Ascending aorta (tissue), 2 donors: ENCODE measurements around the gene VIT. TPM values are rescaled to one million over a fixed set of nuclear protein-coding genes. Genes with fewer than 3 reads are reported as not detected.

ENCODE experiments used
- DNase-seq, 2 donors: peaks; one replicate each; pipeline ENCODE4 v3.0.0-alpha.2; 2019; ENCODE audit warnings: low spot score in 2 of 2
- H3K27ac ChIP-seq, 2 donors: fragments of 200-600 bp; sonication (generic); one replicate each; pipeline ENCODE4 v1.5.1; 2016 to 2017; ENCODE audit warnings: mild to moderate bottlenecking in 1 of 2
- H3K27me3 ChIP-seq: fragments of 200-600 bp; sonication (generic); one replicate; pipeline ENCODE4 v1.5.1; 2017
- H3K36me3 ChIP-seq, 2 donors: fragments of 200-600 bp; sonication (generic); one replicate each; pipeline ENCODE4 v1.5.1; 2016
- H3K4me1 ChIP-seq, 2 donors: fragments of 200-600 bp; sonication (generic); one replicate each; pipeline ENCODE4 v1.5.1; 2016 to 2017; ENCODE audit warnings: mild to moderate bottlenecking in 1 of 2
- H3K4me3 ChIP-seq, 2 donors: fragments of 200-600 bp; sonication (generic); one replicate each; pipeline ENCODE4 v1.5.1; 2016 to 2017; ENCODE audit warnings: mild to moderate bottlenecking in 1 of 2
- H3K9me3 ChIP-seq, 2 donors: fragments of 200-600 bp; sonication (generic); one replicate each; pipeline ENCODE4 v1.5.1; 2016
- intact Hi-C: fragments of 100-400 bp; cut with DNase I; formaldehyde crosslinking; loops from one replicate; pipeline ENCODE4 v1.15.1; 2023
- total RNA-seq: library from RNA; depleted of rRNA; stranded (reverse); fragments of >200 nt; gene quantifications from one replicate; pipeline ENCODE4 v1.1.0, GENCODE V29; 2016
- TF ChIP-seq, protein P1 (sequence below), 3 experiments: fragments of 200-600 bp in 2 of 3; fragments of 450-650 bp in 1 of 3; sonication (generic) in 2 of 3; IDR thresholded peaks; one replicate each; pipeline ENCODE4 v1.5.1; 2016 to 2019; ENCODE audit warnings: antibody characterized with exemption in 3 of 3, mild to moderate bottlenecking in 1 of 3, moderate library complexity in 1 of 3

VIT gene
- total RNA-seq, 1 donor from 2014 or later, result 8.1 TPM

DNA sequence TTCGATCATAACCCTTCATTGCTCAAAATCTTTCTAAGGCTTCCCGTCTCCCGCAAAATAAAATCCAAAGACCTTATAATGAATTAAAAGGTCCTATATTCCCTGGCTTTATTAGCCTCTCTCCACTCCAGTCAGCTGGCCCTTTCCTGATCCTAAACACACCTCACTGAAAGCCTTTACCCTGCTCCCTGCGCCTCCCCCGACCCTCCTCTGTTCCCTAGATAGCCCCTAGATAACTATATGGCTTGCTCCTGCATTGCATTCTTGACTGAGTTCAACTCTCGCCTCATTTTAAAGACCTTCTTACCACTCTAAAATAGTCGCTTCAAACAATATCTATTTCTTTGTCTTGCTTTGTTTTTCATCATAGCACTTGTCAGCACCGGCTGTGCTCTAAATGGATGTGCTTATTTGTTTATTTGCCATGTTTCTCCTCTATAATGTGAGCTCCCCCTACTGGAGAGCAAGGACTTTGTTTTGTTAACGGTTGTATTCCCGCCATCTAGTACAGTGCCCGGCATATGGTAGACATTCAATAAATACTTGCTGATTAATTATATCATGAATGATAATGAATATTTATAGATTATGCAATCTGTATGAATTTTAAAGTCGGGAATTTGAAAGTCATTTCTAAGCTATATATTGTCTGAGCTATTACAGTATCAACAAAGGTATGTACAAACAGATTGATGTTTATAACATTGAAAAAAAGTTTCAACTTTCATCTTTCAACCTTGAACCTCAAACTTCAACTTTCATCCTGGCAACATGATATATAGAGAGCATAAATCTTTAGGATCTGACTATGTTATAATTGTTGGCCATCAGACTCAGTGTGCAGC is 32.4 kb upstream of the VIT start:
- H3K4me3 ChIP-seq, result no peak overlapping the region
- no peaks in the 10 kb centered on the region for H3K27me3 ChIP-seq
- intact Hi-C loops, result loop anchor here (5.0 kb wide), 1 partner anchor 67 kb away; the partner anchor contains the start of gene FEZ2
- no peaks in the 10 kb centered on the region for H3K4me1 ChIP-seq
- H3K36me3 ChIP-seq, result no peaks in the 10 kb centered on the region
- no peak overlapping the region for H3K27ac ChIP-seq
- no peaks in the 10 kb centered on the region for H3K9me3 ChIP-seq
- DNase-seq, result no peak
- TF ChIP-seq, protein P1, sequence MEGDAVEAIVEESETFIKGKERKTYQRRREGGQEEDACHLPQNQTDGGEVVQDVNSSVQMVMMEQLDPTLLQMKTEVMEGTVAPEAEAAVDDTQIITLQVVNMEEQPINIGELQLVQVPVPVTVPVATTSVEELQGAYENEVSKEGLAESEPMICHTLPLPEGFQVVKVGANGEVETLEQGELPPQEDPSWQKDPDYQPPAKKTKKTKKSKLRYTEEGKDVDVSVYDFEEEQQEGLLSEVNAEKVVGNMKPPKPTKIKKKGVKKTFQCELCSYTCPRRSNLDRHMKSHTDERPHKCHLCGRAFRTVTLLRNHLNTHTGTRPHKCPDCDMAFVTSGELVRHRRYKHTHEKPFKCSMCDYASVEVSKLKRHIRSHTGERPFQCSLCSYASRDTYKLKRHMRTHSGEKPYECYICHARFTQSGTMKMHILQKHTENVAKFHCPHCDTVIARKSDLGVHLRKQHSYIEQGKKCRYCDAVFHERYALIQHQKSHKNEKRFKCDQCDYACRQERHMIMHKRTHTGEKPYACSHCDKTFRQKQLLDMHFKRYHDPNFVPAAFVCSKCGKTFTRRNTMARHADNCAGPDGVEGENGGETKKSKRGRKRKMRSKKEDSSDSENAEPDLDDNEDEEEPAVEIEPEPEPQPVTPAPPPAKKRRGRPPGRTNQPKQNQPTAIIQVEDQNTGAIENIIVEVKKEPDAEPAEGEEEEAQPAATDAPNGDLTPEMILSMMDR (IDR thresholded peaks at IDR 0.05), result peak; percentile 59 to 80 (median 79)

DNA sequence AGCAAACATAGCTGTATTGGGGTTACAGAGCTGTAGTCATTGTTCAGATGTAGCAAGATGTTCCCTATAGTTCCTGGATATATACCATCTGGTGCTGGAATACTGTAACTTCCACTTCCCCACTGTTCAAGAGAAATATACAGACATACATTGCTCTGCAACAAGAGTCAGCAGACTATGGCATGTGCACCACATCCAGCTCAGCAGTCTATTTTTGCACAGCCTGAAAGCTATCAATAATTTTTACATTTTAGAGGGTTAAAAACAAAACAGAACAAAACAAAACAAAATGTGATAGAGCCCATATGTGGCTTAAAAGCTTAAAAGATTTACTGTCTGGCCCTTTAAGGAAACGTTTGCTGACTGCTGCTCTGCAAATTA is 31.8 kb upstream of the VIT start:
- TF ChIP-seq, protein P1 (IDR thresholded peaks at IDR 0.05), result no peak
- H3K27me3 ChIP-seq, result no peaks in the 10 kb centered on the region
- no peaks in the 10 kb centered on the region for H3K4me1 ChIP-seq
- intact Hi-C loops, result loop anchor here (5.0 kb wide), 1 partner anchor 67 kb away; the partner anchor contains the start of gene FEZ2
- no peak overlapping the region for H3K4me3 ChIP-seq
- no peak overlapping the region for H3K27ac ChIP-seq
- H3K36me3 ChIP-seq, result no peaks in the 10 kb centered on the region
- no peak for DNase-seq
- H3K9me3 ChIP-seq, result no peaks in the 10 kb centered on the region

DNA sequence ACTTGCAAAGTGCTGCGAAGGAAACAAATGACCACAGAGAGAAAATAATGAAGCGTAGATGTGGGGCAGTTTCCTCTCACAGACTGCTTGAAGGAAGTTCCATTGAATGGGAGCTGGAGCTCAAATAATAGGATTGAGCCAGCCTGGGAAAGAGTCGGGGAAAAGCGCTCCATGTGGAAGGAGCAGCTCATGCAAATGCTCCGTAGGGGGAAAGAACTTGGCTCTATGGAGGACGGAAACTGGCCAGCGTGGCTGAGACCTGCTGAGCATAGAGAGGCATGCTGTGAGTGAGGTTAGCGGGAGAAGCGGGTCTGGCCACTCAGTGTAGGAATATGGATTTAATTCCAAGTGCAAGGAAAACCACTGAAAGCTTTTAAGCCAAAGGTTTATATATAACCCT is 28.6 kb upstream of the VIT start:
- TF ChIP-seq, protein P1 (IDR thresholded peaks at IDR 0.05), result no peak
- Histone ChIP-seq H3K27ac (no peak overlapping the region), H3K4me1 (no peaks in the 10 kb centered on the region), H3K4me3 (no peak overlapping the region), H3K36me3 (no peaks in the 10 kb centered on the region), H3K27me3 (no peaks in the 10 kb centered on the region), H3K9me3 (no peaks in the 10 kb centered on the region)
- DNase-seq, result no peak
- intact Hi-C loops, result no loop called here

DNA sequence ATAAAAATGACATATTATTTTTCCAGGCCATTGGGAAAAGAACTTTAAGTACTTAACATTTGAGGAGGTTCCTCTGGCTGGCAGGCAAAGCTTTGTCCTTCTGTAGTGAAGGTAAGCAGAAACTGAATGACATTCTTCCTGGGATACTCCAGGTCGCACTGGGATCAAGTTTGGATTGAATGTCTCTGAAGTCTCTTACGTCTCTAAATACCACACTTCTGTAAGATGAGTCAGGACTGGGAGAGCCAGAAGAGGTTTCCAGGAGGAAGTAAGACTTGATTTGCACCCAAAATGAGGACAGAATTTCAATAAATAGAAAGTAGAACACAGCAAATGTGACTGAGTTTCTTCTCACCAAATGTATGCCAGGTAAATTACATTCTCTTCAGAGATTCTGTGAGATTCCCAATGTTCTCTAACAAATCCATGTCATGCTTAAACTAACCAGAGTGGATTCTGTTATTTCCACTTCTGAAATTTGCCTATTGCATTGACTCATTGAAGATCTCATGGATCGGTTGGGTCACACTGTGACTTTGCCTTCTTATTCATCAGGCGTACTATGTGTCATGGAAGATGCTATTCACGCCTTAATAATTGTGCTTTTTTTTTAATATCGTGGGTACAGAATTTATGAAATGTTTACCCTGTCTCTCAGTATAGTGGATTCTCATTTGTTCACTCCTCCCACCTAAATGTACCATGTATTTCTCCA is 25.5 kb upstream of the VIT start:
- intact Hi-C loops, result no loop called here
- Histone ChIP-seq H3K36me3 (no peaks in the 10 kb centered on the region), H3K4me1 (no peaks in the 10 kb centered on the region), H3K27me3 (no peaks in the 10 kb centered on the region), H3K9me3 (no peaks in the 10 kb centered on the region), H3K27ac (no peak overlapping the region), H3K4me3 (no peak overlapping the region)
- TF ChIP-seq, protein P1 (IDR thresholded peaks at IDR 0.05), result no peak
- no peak for DNase-seq

DNA sequence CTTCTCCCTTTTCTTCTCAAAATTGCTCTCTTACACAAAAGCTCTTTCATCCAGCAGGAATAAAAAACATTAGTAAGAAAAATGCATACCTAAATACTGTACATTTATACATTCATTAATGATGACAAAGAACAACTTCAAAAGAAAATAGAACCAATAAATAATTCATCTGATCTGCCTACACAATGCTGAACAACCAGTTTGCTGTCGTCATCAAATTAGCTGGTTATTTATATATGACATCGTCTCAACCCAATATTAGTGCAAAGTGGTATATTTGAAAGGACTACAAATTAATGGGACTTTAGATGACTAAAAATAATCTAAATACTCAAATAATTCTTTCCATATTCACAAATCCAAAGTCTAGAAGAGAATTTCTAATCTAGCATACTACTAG is 24.8 kb upstream of the VIT start:
- no peaks in the 10 kb centered on the region for H3K9me3 ChIP-seq
- no peak for DNase-seq
- intact Hi-C loops, result no loop called here
- TF ChIP-seq, protein P1 (IDR thresholded peaks at IDR 0.05), result no peak
- no peak overlapping the region for H3K27ac ChIP-seq
- no peak overlapping the region for H3K4me3 ChIP-seq
- H3K4me1 ChIP-seq, result no peaks in the 10 kb centered on the region
- H3K36me3 ChIP-seq, result no peaks in the 10 kb centered on the region
- no peaks in the 10 kb centered on the region for H3K27me3 ChIP-seq
